ENCODE data around the gene TP53BP2.
A peak's percentile ranks its signal among the peaks of the same experiment; 100 is the strongest.

TP53BP2 gene

GRCh38 chr1:223763251-223763650 lies 82.5 kb downstream of the TP53BP2 start:
- no peak for DNase-seq (ENCODE audit: low read depth)

- no peak for DNase-seq (ENCODE audit: low read depth)
These were observed 84.3 kb downstream of the TP53BP2 start for GRCh38 chr1:223761411-223761810.

- DNase-seq (ENCODE audit: low read depth) = no peak
These were observed 84.9 kb downstream of the TP53BP2 start for GRCh38 chr1:223760833-223761232.

GRCh38 chr1:223759273-223759672 lies 86.5 kb downstream of the TP53BP2 start:
- DNase-seq (ENCODE audit: low read depth) = no peak

GRCh38 chr1:223758734-223759133 lies 87.0 kb downstream of the TP53BP2 start:
- no peak for DNase-seq (ENCODE audit: low read depth)

- DNase-seq (ENCODE audit: low read depth) = no peak
These were observed 88.7 kb downstream of the TP53BP2 start for GRCh38 chr1:223756806-223757700.

- no peak for DNase-seq (ENCODE audit: low read depth)
These were observed 89.6 kb downstream of the TP53BP2 start for GRCh38 chr1:223755992-223756775.

- no peak for DNase-seq (ENCODE audit: low read depth)
These were observed 90.3 kb downstream of the TP53BP2 start for GRCh38 chr1:223755432-223755792.

- no peak for DNase-seq (ENCODE audit: low read depth)
These were observed 90.9 kb downstream of the TP53BP2 start for GRCh38 chr1:223754681-223755431.

GRCh38 chr1:223752721-223753515 lies 92.8 kb downstream of the TP53BP2 start:
- DNase-seq (ENCODE audit: low read depth) = no peak

- DNase-seq (ENCODE audit: low read depth) = no peak
These were observed 94.1 kb downstream of the TP53BP2 start for GRCh38 chr1:223751696-223752095.

- DNase-seq (ENCODE audit: low read depth) = no peak
These were observed 94.8 kb downstream of the TP53BP2 start for GRCh38 chr1:223750730-223751570.

- peak; percentile 48 for DNase-seq (ENCODE audit: low read depth)
These were observed 96.7 kb downstream of the TP53BP2 start for GRCh38 chr1:223748773-223749733.

- peak; percentile 51 for DNase-seq (ENCODE audit: low read depth)
These were observed 97.4 kb downstream of the TP53BP2 start for GRCh38 chr1:223748405-223748772.

- DNase-seq (ENCODE audit: low read depth) = peak; percentile 66
These were observed 97.9 kb downstream of the TP53BP2 start for GRCh38 chr1:223747838-223748335.

GRCh38 chr1:223745731-223746130 lies 100.0 kb downstream of the TP53BP2 start:
- DNase-seq (ENCODE audit: low read depth) = peak; percentile 64

GRCh38 chr1:223742856-223743517 lies 102.8 kb downstream of the TP53BP2 start:
- no peak for DNase-seq (ENCODE audit: low read depth)

GRCh38 chr1:223741861-223742260 lies 103.9 kb downstream of the TP53BP2 start:
- DNase-seq (ENCODE audit: low read depth) = no peak
